ENCODE measurements around the gene ZNF207.

ZNF207 gene

GRCh38 chr17:32349854-32350665 lies at the start of gene ZNF207:
Gene ZNF207 (plus strand): TSS chr17:32350157. CDS start chr17:32350286, 129 bp downstream.
- no peak for TF ChIP-seq CTCF (conservative IDR thresholded peaks at IDR 0.05; ENCODE audit: low read depth)
- peak within 1 kb of the TSS; percentile 90 for H3K27ac ChIP-seq
- POLR2A ChIA-PET (ENCODE audit: low non-redundant PET) = no interaction called here
- peak; percentile 93 for DNase-seq (ENCODE audit: low spot score)
- CTCF ChIA-PET = interaction anchor here (0.7 kb wide), 1 partner anchor 17 kb away, joined by 4 read pairs; no protein-coding TSS in a partner anchor

GRCh38 chr17:32302037-32302436 lies 47.9 kb upstream of the ZNF207 start:
- POLR2A ChIA-PET (ENCODE audit: low non-redundant PET) = no interaction called here

GRCh38 chr17:32302860-32303649 lies 46.9 kb upstream of the ZNF207 start:
- TF ChIP-seq CTCF (conservative IDR thresholded peaks at IDR 0.05; ENCODE audit: low read depth) = no peak
- H3K27ac ChIP-seq = no peak overlapping the region
- ChIA-PET POLR2A (ENCODE audit: low non-redundant PET) (no interaction called here), CTCF (no interaction called here)
- DNase-seq (ENCODE audit: low spot score) = no peak

More at GRCh38 chr17:32302037-32302436, 47.9 kb upstream of the ZNF207 start:
- no peak for TF ChIP-seq CTCF (conservative IDR thresholded peaks at IDR 0.05; ENCODE audit: low read depth)
- CTCF ChIA-PET = no interaction called here
- no peak overlapping the region for H3K27ac ChIP-seq
- DNase-seq (ENCODE audit: low spot score) = no peak

- DNase-seq (ENCODE audit: low spot score) = no peak
- H3K27ac ChIP-seq = no peak overlapping the region
- POLR2A ChIA-PET (ENCODE audit: low non-redundant PET) = no interaction called here
- CTCF ChIA-PET = no interaction called here
- TF ChIP-seq CTCF (conservative IDR thresholded peaks at IDR 0.05; ENCODE audit: low read depth) = no peak
These were observed 46.1 kb upstream of the ZNF207 start for GRCh38 chr17:32303781-32304288.

GRCh38 chr17:32305049-32305448 lies 44.9 kb upstream of the ZNF207 start:
- no peak for TF ChIP-seq CTCF (conservative IDR thresholded peaks at IDR 0.05; ENCODE audit: low read depth)
- CTCF ChIA-PET = interaction anchor here (0.7 kb wide), 1 partner anchor 15 kb away, joined by 3 read pairs; no protein-coding TSS in a partner anchor
- DNase-seq (ENCODE audit: low spot score) = no peak
- H3K27ac ChIP-seq = no peak overlapping the region
- POLR2A ChIA-PET (ENCODE audit: low non-redundant PET) = no interaction called here

GRCh38 chr17:32307658-32308057 lies 42.3 kb upstream of the ZNF207 start:
- CTCF ChIA-PET = interaction anchor here (0.6 kb wide), 1 partner anchor 138 kb away, joined by 6 read pairs; no protein-coding TSS in a partner anchor
- no peak for TF ChIP-seq CTCF (conservative IDR thresholded peaks at IDR 0.05; ENCODE audit: low read depth)

More at GRCh38 chr17:32307658-32308057, 42.3 kb upstream of the ZNF207 start:
- H3K27ac ChIP-seq = no peak overlapping the region
- no peak for DNase-seq (ENCODE audit: low spot score)
- POLR2A ChIA-PET (ENCODE audit: low non-redundant PET) = no interaction called here
